Fibroblast of pulmonary artery (primary cell): Measurements from ENCODE around the gene PSORS1C2.

Source experiments
- DNase-seq: peaks from one replicate; pipeline ENCODE4 v3.0.0-alpha.2; 2010; ENCODE audit warnings: low read depth
- H3K4me3 ChIP-seq: replicated peaks from 2 replicates; pipeline ENCODE4 v1.5.1; 2011; ENCODE audit warnings: low read depth, mild to moderate bottlenecking, control low read depth, low read length, moderate library complexity
- CTCF ChIP-seq: IDR thresholded peaks from 2 replicates; pipeline ENCODE4 v1.5.1; 2011; ENCODE audit warnings: mild to moderate bottlenecking, control low read depth, low read length, inconsistent platforms; ENCODE audit errors: missing control alignments

PSORS1C2 gene

GRCh38 chr6:31114970-31115849 lies 23.7 kb downstream of the PSORS1C2 start:
- peak overlapping the region; percentile 40 for H3K4me3 ChIP-seq
- DNase-seq = peak; percentile 60
- TF ChIP-seq CTCF = peak; percentile 21

- TF ChIP-seq CTCF = no peak
- H3K4me3 ChIP-seq = peak within 1 kb of the TSS; percentile 40
- peak; percentile 92 for DNase-seq
These were observed 24.4 kb downstream of the PSORS1C2 start, which contains the start of gene PSORS1C1 for GRCh38 chr6:31114541-31114878. PSORS1C1 (plus strand) TSS chr6:31114800; CDS start chr6:31129633, 14,833 bp downstream.

- TF ChIP-seq CTCF = no peak
- no peak overlapping the region for H3K4me3 ChIP-seq
- DNase-seq = peak; percentile 37
These were observed 24.9 kb downstream of the PSORS1C2 start for GRCh38 chr6:31113861-31114540.

GRCh38 chr6:31112478-31112877 lies 26.4 kb downstream of the PSORS1C2 start, which contains the start of gene C6orf15:
C6orf15 (minus strand) TSS chr6:31112575; CDS start chr6:31112555, 20 bp downstream.
- TF ChIP-seq CTCF = no peak
- DNase-seq = no peak
- no peak within 1 kb of the TSS for H3K4me3 ChIP-seq

- DNase-seq = no peak
- TF ChIP-seq CTCF = no peak
- H3K4me3 ChIP-seq = no peak overlapping the region
These were observed 27.2 kb downstream of the PSORS1C2 start for GRCh38 chr6:31111712-31112111.

GRCh38 chr6:31110825-31111582 lies 27.9 kb downstream of the PSORS1C2 start:
- no peak for TF ChIP-seq CTCF
- H3K4me3 ChIP-seq = no peak overlapping the region
- DNase-seq = no peak
